ENCODE data around the gene AP2A1.

The AP2A1 gene

GRCh38 chr19:49838885-49839588 lies 72.2 kb downstream of the AP2A1 start:
- DNase-seq (ENCODE audit: low read depth, low spot score): no peak

- DNase-seq (ENCODE audit: low read depth, low spot score): no peak
Measured at GRCh38 chr19:49839713-49840112, 72.9 kb downstream of the AP2A1 start.

DNA sequence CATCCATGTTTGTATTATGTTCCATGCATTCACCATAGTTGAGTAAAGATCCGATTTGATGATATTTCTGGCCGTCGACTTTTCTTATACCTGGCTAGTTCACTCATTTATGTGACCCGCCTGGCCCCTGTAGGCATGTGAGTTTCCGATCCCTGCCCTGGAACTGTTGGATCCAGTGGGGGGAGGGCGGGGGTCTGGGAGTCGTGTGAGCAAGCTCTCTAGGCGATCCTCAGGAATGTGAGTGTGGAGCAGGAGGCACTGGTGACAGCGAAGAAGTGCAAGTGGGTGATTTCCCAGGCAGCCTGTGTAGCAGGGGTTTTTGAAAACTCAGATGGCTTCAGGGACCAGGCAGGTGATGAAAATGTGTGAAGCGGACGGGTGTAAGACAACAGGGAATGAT lies 73.5 kb downstream of the AP2A1 start:
- no peak for DNase-seq (ENCODE audit: low read depth, low spot score)

- DNase-seq (ENCODE audit: low read depth, low spot score): no peak
Measured at GRCh38 chr19:49840736-49841249, 74.0 kb downstream of the AP2A1 start.

- no peak for DNase-seq (ENCODE audit: low read depth, low spot score)
Measured at GRCh38 chr19:49843265-49843664, 76.5 kb downstream of the AP2A1 start.

DNA sequence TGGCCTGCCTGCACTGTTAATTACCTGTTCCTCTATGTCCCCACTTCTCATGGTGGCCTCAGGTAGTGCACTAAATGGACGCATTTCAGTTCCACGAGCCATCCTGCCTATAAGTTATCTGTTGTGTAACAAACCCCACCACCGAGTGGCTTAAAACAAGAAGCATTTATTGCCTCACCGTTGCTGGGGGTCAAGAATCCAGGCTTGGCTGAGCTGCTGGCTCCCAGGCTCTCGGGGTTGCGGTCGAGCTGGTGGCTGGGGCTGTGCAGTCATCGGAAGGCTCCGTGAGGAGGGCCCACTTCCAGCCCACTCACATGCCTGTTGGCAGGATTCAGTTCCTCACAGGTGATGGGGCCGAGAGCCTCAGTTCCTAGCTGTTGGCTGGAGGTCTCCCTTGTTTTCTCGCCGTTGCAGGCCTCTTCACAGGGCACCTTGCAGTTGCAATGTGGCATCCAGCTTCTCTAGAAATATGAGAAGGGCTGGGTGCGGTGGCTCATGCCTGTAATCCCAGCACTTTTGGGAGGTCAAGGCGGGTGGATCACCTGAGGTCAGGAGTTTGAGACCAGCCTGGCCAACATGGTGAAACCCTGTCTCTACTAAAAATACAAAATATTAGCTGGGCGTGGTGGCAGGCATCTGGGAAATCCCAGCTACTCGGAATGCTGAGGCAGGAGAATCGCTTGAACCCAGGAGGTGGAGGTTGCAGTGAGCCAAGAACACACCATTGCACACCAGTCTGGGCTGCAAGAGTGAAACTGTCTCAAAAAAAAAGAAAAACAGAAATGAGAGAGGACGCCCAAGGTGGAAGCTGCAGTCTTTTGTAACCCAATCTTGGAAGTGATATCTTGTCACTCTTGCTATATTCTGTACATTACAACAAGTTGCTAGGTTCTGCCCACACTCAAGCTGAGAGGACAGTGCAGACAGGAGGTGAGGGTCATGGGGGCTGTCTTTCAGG lies 77.6 kb downstream of the AP2A1 start:
- no peak for DNase-seq (ENCODE audit: low read depth, low spot score)

DNA sequence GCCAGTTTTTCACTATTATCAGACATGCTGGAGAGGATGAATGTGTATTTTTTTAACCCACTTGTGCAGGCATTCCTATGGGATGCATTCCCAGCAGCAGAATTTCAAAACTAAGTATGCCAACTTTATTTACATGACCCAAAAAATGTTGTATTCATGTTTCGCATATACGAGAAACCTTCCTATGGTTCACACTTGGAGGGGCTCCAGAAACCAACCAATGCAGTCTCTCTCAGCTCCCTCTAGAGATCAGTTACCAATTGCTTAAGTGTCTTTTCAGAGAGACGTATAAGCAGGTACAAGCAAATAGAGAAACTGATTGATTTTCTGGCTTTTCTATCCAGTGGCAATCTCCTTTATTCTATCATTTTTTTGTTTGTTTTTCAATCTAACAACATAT lies 78.6 kb downstream of the AP2A1 start:
- no peak for DNase-seq (ENCODE audit: low read depth, low spot score)

GRCh38 chr19:49846408-49846807 lies 79.6 kb downstream of the AP2A1 start:
- DNase-seq (ENCODE audit: low read depth, low spot score): no peak

- no peak for DNase-seq (ENCODE audit: low read depth, low spot score)
Measured at GRCh38 chr19:49847731-49848696, 81.2 kb downstream of the AP2A1 start.

DNA sequence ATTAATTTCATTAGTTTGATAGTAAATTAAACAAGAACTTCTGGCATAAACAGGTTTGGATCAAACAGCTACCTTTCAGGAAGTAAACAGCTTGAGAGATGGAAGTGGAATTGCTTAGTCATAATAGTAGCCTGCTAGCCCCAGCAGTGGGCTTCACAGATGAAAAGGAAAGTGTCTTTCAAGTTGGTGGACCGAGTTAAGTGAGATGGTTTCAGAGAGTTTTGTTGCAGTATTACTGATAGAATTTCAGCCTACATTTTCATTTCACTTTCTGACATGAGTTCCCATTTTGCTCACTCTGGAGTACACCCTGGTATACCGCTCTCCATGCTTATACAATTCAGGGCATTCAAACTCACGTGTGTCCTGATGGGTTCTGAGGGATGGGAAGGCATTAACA lies 82.1 kb downstream of the AP2A1 start:
- no peak for DNase-seq (ENCODE audit: low read depth, low spot score)

- no peak for DNase-seq (ENCODE audit: low read depth, low spot score)
Measured at GRCh38 chr19:49849433-49850220, 82.8 kb downstream of the AP2A1 start.

DNA sequence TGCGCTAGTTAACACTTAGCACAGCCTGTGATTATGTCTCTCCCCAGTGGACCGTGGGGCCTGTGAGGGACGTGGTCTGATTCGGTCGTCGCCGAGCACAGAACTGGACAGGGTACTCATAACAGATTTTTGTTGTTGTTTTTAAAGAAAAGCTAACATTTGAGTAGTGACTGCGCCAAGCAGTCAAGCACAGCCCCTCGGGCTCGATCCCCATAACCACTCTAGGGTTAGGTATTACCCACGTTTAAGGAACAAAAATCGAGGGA lies 83.4 kb downstream of the AP2A1 start:
- DNase-seq (ENCODE audit: low read depth, low spot score): no peak

GRCh38 chr19:49850487-49851342 lies 83.9 kb downstream of the AP2A1 start, which contains the start of gene PTOV1:
PTOV1 (plus strand) TSS chr19:49851159.
- no peak for DNase-seq (ENCODE audit: low read depth, low spot score)

DNA sequence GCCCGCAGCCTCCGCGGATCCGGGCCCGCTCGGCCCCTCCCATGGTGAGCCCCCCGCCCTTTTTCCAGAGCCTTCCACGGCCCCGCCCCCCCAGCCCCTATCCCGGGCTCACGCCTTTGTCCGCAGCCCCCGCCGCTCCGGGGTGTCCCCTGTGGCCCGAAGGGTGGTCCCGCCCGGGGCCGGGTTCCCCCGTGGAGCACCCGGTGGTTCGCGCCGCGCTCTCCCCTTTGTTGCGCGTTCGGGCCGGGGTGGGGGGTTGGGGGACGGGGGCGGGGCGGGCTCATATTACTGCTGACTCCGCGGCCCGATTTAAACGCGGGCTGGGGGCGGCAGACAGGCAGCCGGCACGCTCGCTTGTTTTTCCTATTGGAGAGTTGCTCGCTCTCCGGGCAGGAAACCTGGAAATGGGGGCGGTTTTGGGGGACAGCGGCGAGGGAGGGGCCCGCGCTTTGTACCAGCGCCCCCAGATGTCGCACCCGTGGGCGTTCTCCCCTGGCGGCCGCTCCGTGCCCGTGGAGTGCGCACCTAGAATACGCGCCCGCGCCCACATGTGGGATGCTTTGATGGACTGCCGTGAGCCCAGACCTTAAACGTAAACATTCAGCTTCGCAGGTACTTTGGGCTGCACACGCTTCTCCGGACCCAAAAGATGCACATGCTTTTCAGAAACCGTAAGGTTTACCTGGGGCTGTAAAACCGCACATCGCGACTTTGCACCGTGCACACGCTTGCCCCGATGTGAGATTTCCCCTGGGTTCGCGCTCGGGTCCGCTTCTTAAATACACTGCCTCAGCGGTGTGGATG lies 84.9 kb downstream of the AP2A1 start:
- DNase-seq (ENCODE audit: low read depth, low spot score): no peak

DNA sequence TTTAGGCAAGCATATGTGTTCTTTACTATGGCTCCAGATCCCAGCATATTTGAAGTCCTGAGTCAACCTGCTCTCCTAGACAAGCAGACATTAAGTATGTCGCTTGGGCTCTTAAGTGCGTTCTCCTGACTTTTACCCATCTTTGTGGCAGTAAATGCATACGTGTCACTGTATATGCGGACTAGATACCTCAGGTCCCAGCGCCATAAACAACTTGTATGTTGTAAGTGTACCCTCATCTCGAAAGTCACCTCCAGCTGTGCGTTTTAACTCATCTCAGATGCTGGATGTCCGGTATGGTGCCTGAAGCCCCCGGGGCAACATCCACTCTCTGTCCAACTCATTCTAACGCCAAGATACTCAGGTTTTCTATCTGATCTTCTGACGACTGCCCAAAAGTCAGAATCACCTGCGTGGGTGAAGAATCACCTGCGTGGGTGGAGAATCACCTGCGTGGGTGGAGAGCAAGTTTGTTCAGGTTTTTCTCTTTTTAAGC lies 85.9 kb downstream of the AP2A1 start:
- DNase-seq (ENCODE audit: low read depth, low spot score): no peak

DNA sequence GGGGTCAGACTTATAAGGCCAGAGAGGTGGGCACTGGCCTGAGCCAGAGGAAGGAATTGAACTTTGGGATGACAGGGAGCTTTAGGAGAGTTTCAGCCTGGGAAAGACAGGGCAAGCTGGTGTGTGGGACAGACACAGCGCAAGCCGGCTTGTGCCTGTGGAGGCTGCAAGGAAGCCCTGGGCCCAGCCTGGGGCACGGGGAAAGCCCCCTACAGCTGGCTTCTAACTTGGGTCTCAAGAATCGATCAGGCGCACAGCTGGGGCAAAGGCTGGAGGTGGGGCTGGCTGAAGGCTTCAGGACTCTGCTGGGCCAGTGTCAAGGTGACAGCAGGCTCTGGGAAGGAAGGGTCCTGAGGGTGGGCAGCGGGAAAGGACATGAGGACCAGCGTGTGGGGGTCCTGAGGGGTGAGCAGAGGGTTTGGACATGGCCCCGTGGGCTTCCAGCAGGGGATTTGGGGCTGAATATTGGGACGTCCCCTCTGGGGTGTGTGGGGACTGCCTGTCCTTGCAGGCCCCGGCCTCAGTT lies 87.1 kb downstream of the AP2A1 start:
- DNase-seq (ENCODE audit: low read depth, low spot score): no peak

GRCh38 chr19:49854378-49855263 lies 87.8 kb downstream of the AP2A1 start:
- no peak for DNase-seq (ENCODE audit: low read depth, low spot score)

DNA sequence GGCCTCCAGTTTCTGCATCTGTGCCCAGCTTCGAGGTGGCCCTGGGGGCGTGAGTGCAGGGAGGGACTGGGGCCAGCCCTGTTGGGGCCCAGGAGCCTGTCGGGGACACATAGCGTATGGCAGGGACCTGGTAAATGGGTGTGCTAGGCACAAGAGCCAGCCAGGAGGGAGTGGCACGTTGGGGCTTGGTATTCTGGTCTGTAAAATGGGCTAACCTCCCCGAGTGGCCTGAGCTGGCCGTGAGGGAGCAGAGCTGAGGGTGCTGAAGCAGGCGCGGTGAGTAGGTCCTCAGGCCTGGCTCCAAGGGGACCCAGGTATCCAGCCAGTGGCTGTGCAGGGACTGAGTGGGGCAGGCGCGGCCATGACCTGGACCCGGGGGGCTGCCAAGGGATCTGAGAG lies 88.5 kb downstream of the AP2A1 start:
- no peak for DNase-seq (ENCODE audit: low read depth, low spot score)

Measured in iPS DF 19.7 (cell line).